Right forelimb (tissue), 1 donor: ENCODE results near the gene RAB20.
"Not testable (repeated sequence)": the region's sequence is repeated elsewhere in the genome, so short reads cannot be mapped to it uniquely, and the experiment has no call there.

Source experiments
- DNase-seq: peaks from one replicate; pipeline ENCODE4 v3.0.0-alpha.2; 2018

RAB20 gene

GRCh38 chr13:110561344-110562035, at the start of gene RAB20:
TSS of gene RAB20 (minus strand) at chr13:110561722. CDS start at chr13:110561519, 203 bp downstream.
- DNase-seq = peak; percentile 90

- no peak for DNase-seq
These were observed 49.6 kb upstream of the RAB20 start for GRCh38 chr13:110610955-110611595.

- DNase-seq = no peak
These were observed 46.2 kb upstream of the RAB20 start for GRCh38 chr13:110607675-110608224.

- DNase-seq = not testable (repeated sequence)
These were observed 44.8 kb upstream of the RAB20 start for GRCh38 chr13:110606281-110606680.

- no peak for DNase-seq
These were observed 43.6 kb upstream of the RAB20 start for GRCh38 chr13:110605132-110605531.

- DNase-seq = no peak
These were observed 39.5 kb upstream of the RAB20 start for GRCh38 chr13:110600980-110601379.

- DNase-seq = no peak
These were observed 38.8 kb upstream of the RAB20 start for GRCh38 chr13:110600261-110600819.

- no peak for DNase-seq
These were observed 35.6 kb upstream of the RAB20 start for GRCh38 chr13:110597041-110597689.

GRCh38 chr13:110593430-110594130, 32.1 kb upstream of the RAB20 start:
- DNase-seq = no peak

GRCh38 chr13:110592665-110593064, 31.1 kb upstream of the RAB20 start:
- DNase-seq = no peak

- DNase-seq = no peak
These were observed 29.1 kb upstream of the RAB20 start for GRCh38 chr13:110590577-110590976.

GRCh38 chr13:110589793-110590390, 28.4 kb upstream of the RAB20 start:
- no peak for DNase-seq

GRCh38 chr13:110583178-110583865, 21.8 kb upstream of the RAB20 start:
- no peak for DNase-seq

- no peak for DNase-seq
These were observed 21.0 kb upstream of the RAB20 start for GRCh38 chr13:110582421-110582954.

GRCh38 chr13:110581506-110582185, 20.1 kb upstream of the RAB20 start:
- no peak for DNase-seq

- no peak for DNase-seq
These were observed 19.3 kb upstream of the RAB20 start for GRCh38 chr13:110580800-110581199.

- no peak for DNase-seq
These were observed 16.8 kb upstream of the RAB20 start for GRCh38 chr13:110578363-110578762.

GRCh38 chr13:110576736-110577476, 15.4 kb upstream of the RAB20 start:
- DNase-seq = no peak

- DNase-seq = no peak
These were observed 14.5 kb upstream of the RAB20 start for GRCh38 chr13:110576070-110576394.
